ENCODE data around the gene CLSTN1.

DNA sequence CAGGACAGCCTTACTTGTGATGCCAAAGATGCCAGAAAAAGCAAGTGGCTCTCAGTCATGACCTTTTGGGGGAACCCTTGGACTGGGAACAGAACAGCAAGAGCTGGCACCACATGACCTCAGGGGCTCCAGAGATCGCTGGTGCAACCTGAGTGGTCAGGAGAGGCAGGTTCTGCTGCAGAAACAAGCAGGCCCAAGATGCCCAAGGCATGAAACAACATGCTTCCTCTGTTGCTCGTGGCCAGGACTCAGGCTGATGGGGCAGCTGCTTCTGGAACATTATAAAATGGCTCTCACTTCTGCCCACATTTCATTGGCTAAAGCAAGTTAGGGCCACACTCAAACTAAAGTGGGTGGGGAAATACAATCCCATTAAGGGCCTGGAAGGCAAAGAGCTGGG lies 17.7 kb upstream of the CLSTN1 start:
- TF ChIP-seq, protein P1, sequence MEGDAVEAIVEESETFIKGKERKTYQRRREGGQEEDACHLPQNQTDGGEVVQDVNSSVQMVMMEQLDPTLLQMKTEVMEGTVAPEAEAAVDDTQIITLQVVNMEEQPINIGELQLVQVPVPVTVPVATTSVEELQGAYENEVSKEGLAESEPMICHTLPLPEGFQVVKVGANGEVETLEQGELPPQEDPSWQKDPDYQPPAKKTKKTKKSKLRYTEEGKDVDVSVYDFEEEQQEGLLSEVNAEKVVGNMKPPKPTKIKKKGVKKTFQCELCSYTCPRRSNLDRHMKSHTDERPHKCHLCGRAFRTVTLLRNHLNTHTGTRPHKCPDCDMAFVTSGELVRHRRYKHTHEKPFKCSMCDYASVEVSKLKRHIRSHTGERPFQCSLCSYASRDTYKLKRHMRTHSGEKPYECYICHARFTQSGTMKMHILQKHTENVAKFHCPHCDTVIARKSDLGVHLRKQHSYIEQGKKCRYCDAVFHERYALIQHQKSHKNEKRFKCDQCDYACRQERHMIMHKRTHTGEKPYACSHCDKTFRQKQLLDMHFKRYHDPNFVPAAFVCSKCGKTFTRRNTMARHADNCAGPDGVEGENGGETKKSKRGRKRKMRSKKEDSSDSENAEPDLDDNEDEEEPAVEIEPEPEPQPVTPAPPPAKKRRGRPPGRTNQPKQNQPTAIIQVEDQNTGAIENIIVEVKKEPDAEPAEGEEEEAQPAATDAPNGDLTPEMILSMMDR (IDR thresholded peaks at IDR 0.05 in 8 of 11, conservative IDR thresholded peaks at IDR 0.05 in 3 of 11), result no peak
- TF ChIP-seq POLR2A (IDR thresholded peaks at IDR 0.05), result no peak

Measured in spleen (tissue), 7 donors.